ACC112 (cell line): ENCODE measurements around the gene NFIA.

ENCODE experiments used
- H2AFZ ChIP-seq: fragments of 200-600 bp; sonication (generic); one replicate; pipeline ENCODE4 v1.6.0; 2017; ENCODE audit warnings: antibody characterized with exemption, low read length; ENCODE audit not compliant: unreplicated experiment
- H3K27ac ChIP-seq: fragments of 200-600 bp; sonication (generic); 2 replicates; pipeline ENCODE4 v1.5.1; 2014; ENCODE audit warnings: low read depth, mild to moderate bottlenecking, antibody characterized with exemption, low read length, moderate library complexity
- H3K27me3 ChIP-seq: fragments of 200-600 bp; sonication (generic); 2 replicates; pipeline ENCODE4 v1.6.1; 2014; ENCODE audit warnings: mild to moderate bottlenecking, antibody characterized with exemption, low read length, moderate library complexity, mixed read lengths; ENCODE audit not compliant: insufficient read depth
- H3K36me3 ChIP-seq: fragments of 200-600 bp; sonication (generic); 2 replicates; pipeline ENCODE4 v1.6.1; 2016; ENCODE audit warnings: mild to moderate bottlenecking, antibody characterized with exemption, low read length, moderate library complexity, mixed read lengths; ENCODE audit not compliant: insufficient read depth
- H3K4me1 ChIP-seq: fragments of 200-600 bp; sonication (generic); one replicate; pipeline ENCODE4 v1.6.1; 2016; ENCODE audit warnings: low read length, mixed read lengths; ENCODE audit not compliant: insufficient read depth, unreplicated experiment, control insufficient read depth
- H3K4me3 ChIP-seq: fragments of 200-600 bp; sonication (generic); 2 replicates; pipeline ENCODE4 v1.5.1; 2014; ENCODE audit warnings: mild to moderate bottlenecking, low read depth, low read length
- H3K79me2 ChIP-seq: fragments of 200-600 bp; sonication (generic); one replicate; pipeline ENCODE4 v1.6.0; 2016; ENCODE audit warnings: low read length; ENCODE audit not compliant: control insufficient read depth, unreplicated experiment, insufficient read depth

NFIA gene

DNA sequence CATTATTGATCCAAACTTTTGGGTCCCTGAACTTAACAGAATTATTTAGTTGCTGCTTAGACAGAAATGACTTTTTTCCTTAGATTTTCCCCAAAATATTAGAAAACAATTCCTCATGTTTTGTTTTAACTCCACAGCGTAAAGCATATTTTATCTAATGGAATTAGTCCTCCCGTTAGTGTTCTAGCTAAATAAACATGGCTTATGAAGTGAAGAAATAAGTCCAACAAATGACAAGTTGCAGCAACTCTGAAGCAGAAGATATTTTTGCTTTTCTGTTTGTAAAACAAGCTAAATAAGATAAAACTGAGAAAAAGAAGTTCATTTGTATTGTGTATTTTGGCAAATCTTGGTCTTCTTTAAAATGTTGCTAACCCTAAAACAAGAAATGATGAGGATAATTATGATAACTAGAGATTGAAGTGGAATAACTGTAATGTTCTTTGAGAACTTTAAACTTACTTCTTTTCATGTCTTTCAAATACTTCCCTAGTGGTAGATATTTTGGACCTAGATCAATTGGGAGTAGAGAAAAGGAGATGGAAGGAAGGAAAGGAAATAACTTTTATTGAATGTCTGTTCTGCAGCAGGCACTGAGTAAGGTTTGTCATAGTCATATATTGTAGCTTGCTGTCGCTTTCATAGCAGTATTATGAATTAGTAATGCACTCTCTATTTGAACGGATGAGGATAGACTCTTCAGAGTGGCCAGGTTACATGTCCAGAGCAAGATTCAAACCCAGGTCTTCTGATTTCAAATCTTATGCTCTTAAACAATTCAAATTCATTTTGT is 12.5 kb downstream of the NFIA start:
- Histone ChIP-seq H3K27me3 (no peaks in the 10 kb centered on the region), H3K4me1 (peaks cover 26% of the 10 kb centered on the region), H2AFZ (no peak overlapping the region), H3K36me3 (peaks cover 13% of the 10 kb centered on the region; the same call in 1 of the 2 replicates), H3K4me3 (0 out of 2 replicates have a peak overlapping the region, but pooled peaks have one; percentile 37), H3K79me2 (peaks cover 73% of the 10 kb centered on the region), H3K27ac (no peak overlapping the region)

DNA sequence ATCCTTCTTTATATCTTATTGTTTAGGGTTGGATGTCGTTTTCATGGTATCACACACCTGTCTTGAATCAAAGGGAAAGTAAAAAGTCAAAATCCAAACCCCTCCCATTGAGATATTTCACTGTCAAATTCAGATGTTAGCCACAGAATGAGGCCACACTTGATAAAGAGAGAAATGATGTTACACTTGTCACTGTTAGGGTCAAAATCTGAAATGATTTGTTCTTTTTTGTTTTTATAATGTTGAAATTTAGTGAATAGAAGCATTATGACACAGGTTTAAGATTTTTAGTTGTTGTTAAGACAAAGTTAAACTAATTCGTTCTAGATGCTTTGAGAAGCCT is 13.1 kb downstream of the NFIA start:
- no peak overlapping the region for H3K27ac ChIP-seq
- peaks cover 10% of the 10 kb centered on the region; the same call in 1 of the 2 replicates for H3K36me3 ChIP-seq
- H3K27me3 ChIP-seq: no peaks in the 10 kb centered on the region
- no peak overlapping the region for H3K4me3 ChIP-seq
- peaks cover 73% of the 10 kb centered on the region for H3K79me2 ChIP-seq
- H3K4me1 ChIP-seq: peaks cover 26% of the 10 kb centered on the region
- H2AFZ ChIP-seq: no peak overlapping the region

DNA sequence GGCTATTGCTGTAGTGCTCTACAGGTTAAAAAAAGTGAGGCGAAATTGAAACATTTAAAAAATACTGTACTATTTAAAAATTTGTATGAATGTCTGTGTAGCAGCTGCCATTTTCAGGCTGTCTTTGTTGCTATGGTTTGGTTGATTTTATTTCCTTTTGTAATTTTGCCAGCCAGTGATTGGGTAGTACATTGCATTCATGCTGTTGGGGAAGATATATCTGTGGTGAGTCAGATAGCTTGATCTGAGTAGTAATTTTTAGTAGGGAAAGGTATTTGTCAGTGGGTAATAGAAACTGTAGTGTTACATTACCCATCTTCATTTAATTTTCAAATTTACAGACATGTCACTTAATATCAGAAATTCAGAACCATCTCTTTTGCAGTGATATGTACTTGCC is 15.0 kb downstream of the NFIA start:
- no peak overlapping the region for H3K4me3 ChIP-seq
- peak overlapping the region; percentile 20 for H2AFZ ChIP-seq
- no peaks in the 10 kb centered on the region for H3K27me3 ChIP-seq
- H3K36me3 ChIP-seq: no peaks in the 10 kb centered on the region
- peaks cover 70% of the 10 kb centered on the region for H3K79me2 ChIP-seq
- H3K4me1 ChIP-seq: peaks cover 29% of the 10 kb centered on the region
- peak overlapping the region; percentile 50 for H3K27ac ChIP-seq

DNA sequence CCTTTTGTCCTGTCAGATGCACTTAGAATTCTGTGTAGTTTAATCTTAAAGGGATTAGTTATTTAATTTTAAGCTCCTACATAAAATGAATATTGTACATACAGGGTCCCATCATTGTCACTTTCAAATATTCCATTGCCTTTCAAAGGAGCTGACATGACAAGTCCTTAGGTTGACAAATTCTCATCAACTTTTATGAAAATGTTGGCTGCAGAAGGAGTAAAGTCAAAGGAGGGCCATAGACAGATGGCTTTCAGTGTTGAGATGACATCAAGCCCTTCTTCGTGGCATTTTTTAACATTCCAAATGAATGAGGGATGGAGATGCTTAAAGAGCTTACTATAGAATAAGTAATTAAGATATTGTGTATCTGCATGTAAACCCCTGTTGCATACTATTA is 15.4 kb downstream of the NFIA start:
- H3K36me3 ChIP-seq: no peaks in the 10 kb centered on the region
- no peak overlapping the region for H2AFZ ChIP-seq
- H3K79me2 ChIP-seq: peaks cover 69% of the 10 kb centered on the region
- no peak overlapping the region for H3K4me3 ChIP-seq
- H3K27ac ChIP-seq: no peak overlapping the region
- H3K4me1 ChIP-seq: peaks cover 32% of the 10 kb centered on the region
- no peaks in the 10 kb centered on the region for H3K27me3 ChIP-seq

DNA sequence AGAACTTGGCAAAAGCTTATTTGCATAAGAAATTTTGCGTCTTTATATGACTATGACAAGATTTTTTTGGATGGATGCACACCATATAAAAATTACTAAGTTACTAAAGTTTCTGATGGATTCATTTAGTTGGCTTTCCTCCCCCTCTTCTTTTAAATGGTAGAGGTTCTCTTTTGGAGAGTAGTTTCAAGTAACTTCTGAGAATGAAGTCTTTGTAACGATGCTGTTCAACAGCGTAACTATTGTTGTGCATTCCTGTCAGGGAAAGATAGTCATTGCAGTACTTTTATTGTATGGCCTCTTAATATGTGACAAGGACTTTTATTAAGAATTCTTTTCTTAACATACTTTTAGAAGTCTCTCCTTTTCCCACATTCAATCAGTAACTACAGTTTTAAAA is 16.0 kb downstream of the NFIA start:
- H3K4me1 ChIP-seq: peaks cover 38% of the 10 kb centered on the region
- H3K27ac ChIP-seq: no peak overlapping the region
- H3K79me2 ChIP-seq: peaks cover 75% of the 10 kb centered on the region
- no peaks in the 10 kb centered on the region for H3K27me3 ChIP-seq
- H3K36me3 ChIP-seq: no peaks in the 10 kb centered on the region
- no peak overlapping the region for H2AFZ ChIP-seq
- no peak overlapping the region for H3K4me3 ChIP-seq

DNA sequence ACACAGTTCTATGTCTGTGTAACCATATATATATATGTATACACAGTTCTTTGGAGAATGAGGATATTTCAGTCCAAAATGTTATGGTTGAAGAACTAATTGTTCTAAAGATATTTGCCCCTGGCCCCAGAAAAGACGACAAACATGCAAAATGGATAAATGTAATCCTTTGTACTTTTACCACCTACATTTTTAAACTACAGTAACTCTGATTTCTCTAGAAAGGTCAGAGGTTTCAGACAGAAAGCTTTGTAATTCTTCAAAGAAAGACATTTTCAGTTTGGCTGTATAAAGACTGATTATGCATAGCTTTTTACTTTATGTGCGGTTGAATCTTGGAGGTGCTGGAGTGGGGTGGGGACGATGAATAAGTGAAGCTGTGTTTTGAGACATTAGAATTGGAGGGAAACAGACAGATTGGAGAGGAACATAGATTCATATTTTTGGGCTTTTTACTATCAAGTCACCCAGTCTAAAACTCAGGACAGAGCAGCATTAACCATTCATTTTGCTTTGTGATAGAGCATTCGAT is 16.6 kb downstream of the NFIA start:
- peaks cover 75% of the 10 kb centered on the region for H3K79me2 ChIP-seq

DNA sequence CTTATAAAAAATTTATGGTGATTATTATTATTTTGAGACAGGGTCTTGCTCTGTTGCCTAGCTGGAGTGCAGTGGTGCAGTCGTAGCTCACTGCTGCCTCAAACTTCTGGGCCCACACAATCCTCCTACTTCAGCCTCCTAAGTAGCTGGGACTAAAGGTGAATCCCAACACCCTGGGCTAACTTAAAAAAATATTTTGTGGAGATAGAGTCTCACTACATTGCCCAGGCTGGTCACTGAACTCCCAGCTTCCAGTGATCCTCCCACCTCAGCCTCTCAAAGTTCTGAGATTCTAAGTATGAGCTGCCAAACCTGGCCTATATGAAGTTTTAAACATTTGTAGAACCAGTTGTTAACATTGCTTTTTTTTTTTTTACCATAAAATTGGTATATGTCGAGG is 18.2 kb downstream of the NFIA start:
- H3K79me2 ChIP-seq: peaks cover 73% of the 10 kb centered on the region
- no peaks in the 10 kb centered on the region for H3K27me3 ChIP-seq
- H3K4me1 ChIP-seq: peaks cover 24% of the 10 kb centered on the region
- no peak overlapping the region for H3K27ac ChIP-seq
- H2AFZ ChIP-seq: no peak overlapping the region
- no peak overlapping the region for H3K4me3 ChIP-seq
- H3K36me3 ChIP-seq: no peaks in the 10 kb centered on the region

More for the DNA sequence above, 16.6 kb downstream of the NFIA start:
- no peak overlapping the region for H3K4me3 ChIP-seq
- peaks cover 35% of the 10 kb centered on the region for H3K4me1 ChIP-seq
- no peak overlapping the region for H2AFZ ChIP-seq
- H3K27me3 ChIP-seq: no peaks in the 10 kb centered on the region
- H3K27ac ChIP-seq: no peak overlapping the region
- H3K36me3 ChIP-seq: no peaks in the 10 kb centered on the region

DNA sequence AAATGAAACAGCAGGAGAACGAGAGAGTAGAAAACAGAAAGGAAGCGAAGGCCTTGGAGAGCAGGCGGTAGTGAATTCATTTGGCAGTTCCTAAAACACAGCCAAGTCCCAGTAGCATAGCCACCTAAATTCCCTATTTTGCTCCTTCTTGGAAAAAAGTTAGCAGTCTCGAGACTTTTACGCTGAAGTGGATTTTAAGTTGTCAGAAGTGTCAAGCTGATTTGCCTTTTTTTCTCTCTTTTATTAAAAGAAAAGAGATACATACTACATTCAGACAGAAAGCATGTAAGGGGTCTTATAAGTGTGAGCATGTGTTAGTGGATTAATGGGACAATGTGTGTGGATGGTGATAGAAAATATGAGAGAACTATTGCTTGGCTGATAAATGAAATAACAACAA is 19.2 kb downstream of the NFIA start:
- no peaks in the 10 kb centered on the region for H3K27me3 ChIP-seq
- peaks cover 3% of the 10 kb centered on the region; the same call in 1 of the 2 replicates for H3K36me3 ChIP-seq
- peak overlapping the region; percentile 83 for H3K27ac ChIP-seq
- H2AFZ ChIP-seq: peak overlapping the region; percentile 52
- H3K79me2 ChIP-seq: peaks cover 77% of the 10 kb centered on the region
- peaks cover 24% of the 10 kb centered on the region for H3K4me1 ChIP-seq
- peak overlapping the region; percentile 78 for H3K4me3 ChIP-seq

DNA sequence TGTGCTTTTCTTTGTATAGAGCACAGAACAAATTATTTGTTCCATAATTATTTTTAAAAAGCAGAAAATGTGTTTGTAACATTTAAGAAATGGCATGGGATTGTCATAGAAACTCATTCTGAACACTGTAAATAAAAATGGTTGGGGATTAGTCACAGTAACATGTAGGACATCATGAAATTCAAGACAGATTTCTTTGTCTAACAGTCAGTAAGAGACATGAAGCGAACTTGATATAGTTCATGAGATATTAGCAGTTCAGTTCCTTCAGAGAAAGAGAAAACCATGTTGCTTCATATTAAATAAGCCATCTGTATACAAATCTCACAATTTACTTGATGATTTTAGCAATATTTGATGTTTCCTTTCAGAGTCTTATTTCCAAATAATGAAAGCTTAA is 19.7 kb downstream of the NFIA start:
- peaks cover 79% of the 10 kb centered on the region for H3K79me2 ChIP-seq
- peak overlapping the region; percentile 52 for H2AFZ ChIP-seq
- peak overlapping the region; percentile 83 for H3K27ac ChIP-seq
- H3K4me3 ChIP-seq: peak overlapping the region; percentile 78
- peaks cover 5% of the 10 kb centered on the region; the same call in 1 of the 2 replicates for H3K36me3 ChIP-seq
- H3K27me3 ChIP-seq: no peaks in the 10 kb centered on the region
- peaks cover 22% of the 10 kb centered on the region for H3K4me1 ChIP-seq

DNA sequence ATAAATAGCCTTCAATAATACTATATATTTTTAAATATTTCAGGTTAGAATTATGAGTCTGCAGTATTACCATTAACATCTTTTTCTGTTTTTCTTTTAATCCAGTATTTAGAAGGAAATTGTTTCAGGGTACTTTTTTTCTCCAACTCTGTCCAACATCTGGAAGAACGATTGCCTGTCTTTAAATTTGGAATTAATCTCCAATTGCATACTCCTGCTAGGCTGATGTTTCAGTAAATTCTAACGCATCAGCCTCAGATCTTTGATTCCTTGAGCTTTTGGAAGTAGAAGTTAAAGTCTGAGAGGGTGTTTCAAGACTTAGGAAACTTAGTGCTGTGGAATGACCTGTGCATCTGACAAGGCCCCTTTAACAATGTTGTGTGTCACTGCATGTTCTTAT is 20.3 kb downstream of the NFIA start:
- no peak overlapping the region for H2AFZ ChIP-seq
- peaks cover 79% of the 10 kb centered on the region for H3K79me2 ChIP-seq
- H3K4me1 ChIP-seq: peaks cover 16% of the 10 kb centered on the region
- no peaks in the 10 kb centered on the region for H3K27me3 ChIP-seq
- peak overlapping the region; percentile 83; the same call in 1 of the 2 replicates for H3K27ac ChIP-seq
- peaks cover 11% of the 10 kb centered on the region for H3K36me3 ChIP-seq
- 0 out of 2 replicates have a peak overlapping the region, but pooled peaks have one; percentile 78 for H3K4me3 ChIP-seq

DNA sequence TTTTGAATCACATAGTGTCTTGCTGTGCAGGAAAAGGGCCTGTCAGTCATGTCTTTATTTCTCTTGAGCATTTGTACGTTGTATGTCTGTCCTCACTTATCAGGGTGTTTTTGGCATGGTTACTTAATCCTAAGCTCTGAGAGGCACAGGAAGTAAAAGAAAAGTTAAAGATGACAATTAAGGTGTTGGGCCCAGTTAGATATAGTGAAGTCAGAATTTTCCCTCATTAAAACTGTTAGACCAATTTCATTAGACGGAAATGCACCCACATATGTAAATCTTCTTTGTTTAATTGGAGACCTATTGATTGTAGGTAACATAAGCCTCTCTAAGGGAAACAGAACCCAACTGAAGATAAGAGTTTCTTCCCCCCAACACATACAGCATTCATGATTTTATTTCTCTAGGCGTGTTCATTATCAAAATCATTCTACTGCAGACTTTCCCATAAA is 21.9 kb downstream of the NFIA start:
- Histone ChIP-seq H2AFZ (no peak overlapping the region), H3K27ac (no peak overlapping the region), H3K4me1 (peaks cover 13% of the 10 kb centered on the region), H3K79me2 (peaks cover 69% of the 10 kb centered on the region), H3K27me3 (no peaks in the 10 kb centered on the region), H3K36me3 (peaks cover 19% of the 10 kb centered on the region), H3K4me3 (no peak overlapping the region)
